NCI-H226 (cell line): ENCODE results near the gene TSKS.

Experiments used
- DNase-seq: peaks from one replicate; pipeline ENCODE4 v3.0.0-alpha.2; 2015

Gene TSKS

DNA sequence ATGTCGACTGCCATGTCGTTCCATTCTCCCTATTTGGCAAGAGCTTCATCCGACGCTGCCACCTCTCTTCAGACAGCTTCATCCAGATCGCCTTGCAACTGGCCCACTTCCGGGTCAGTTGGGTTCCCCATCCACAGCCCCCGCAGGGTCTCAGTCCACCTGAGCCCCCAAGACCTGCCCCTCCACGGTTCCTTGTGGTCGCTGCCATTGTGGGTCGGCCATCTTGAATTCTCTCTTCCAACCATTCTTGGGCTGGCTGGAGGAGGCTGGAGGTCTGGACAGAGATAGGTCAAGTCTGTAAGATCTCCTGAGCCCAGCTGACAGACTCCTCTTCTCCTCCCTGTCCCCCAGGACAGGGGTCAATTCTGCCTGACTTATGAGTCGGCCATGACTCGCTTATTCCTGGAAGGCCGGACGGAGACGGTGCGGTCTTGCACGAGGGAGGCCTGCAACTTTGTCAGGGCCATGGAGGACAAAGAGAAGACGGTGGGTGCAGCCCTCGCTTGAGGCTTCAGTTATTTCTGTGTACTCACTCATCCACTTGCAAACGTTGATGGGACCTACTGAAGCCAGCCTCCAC lies 52.6 kb downstream of the TSKS start:
- peak; percentile 63 for DNase-seq

- DNase-seq: no peak
Observed at GRCh38 chr19:49705919-49706318, 57.2 kb downstream of the TSKS start.

DNA sequence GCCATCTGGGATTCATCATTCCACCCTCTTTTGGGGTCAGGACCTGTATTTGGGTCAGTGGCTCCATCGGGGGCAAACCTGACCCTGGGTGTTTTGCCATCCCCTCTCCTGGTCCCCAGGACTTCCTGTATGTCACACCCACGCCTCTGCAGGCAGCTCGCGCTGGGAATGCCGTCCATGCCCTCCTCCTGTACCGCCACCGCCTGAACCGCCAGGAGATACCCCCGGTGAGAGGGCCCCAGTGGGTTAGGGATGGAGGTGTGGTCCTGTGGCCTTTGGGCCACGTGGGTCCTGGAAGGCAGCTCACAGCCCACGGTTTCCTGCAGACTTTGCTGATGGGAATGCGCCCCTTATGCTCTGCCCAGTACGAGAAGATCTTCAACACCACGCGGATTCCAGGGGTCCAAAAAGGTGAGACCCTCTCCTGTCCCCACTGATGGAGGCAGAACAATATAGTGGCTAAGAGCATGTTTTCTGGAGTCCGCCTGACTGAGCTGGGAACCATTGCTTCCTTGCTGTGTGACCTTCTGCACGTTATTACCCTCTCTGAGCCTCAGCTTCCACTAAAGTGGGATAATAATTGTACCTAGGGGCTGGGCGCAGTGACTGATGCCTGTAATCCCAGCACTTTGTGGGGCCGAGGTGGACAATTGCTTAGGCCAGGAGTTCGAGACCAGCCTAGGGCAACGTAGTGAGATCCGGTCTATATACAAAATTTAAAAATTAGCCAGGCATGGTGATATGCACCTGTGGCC lies 58.0 kb downstream of the TSKS start:
- DNase-seq: no peak

DNA sequence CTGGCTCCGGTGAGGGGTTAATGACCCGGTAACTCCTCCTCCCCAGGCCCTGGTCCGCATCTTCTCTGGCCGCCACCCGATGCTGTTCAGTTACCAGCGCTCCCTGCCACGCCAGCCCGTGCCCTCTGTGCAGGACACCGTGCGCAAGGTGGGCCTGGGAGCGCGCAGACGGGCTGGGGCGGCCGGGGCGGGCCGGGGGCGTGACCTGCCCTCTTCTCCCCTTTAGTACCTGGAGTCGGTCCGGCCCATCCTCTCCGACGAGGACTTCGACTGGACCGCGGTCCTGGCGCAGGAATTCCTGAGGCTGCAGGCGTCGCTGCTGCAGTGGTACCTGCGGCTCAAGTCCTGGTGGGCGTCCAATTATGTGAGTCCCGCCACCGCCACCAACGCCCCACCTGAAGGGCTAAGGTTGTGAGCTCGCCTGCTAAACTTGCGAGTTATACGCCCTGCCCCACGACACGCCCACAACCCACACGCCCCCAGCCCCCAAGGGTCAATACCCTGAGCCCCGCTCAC lies 61.8 kb downstream of the TSKS start:
- DNase-seq: no peak

DNA sequence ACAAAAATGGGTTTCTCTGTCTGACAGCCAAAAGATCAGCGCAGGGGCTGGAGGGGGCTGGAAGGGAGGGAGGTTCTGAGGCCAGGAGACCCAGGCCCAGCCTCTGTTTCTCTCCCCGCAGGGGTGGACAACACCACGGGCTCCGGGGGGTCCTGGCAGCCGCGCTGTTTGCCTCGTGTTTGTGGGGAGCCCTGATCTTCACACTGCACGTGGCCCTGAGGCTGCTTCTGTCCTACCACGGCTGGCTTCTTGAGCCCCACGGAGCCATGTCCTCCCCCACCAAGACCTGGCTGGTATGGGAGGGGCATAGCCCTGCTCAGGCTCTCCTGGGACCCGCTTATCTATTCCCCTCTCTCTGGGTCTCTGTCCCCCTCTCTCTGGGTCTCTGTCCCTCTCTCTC lies 62.5 kb downstream of the TSKS start:
- DNase-seq: no peak

GRCh38 chr19:49699364-49699763 lies 63.7 kb downstream of the TSKS start:
- no peak for DNase-seq

GRCh38 chr19:49696865-49697264 lies 66.2 kb downstream of the TSKS start:
- DNase-seq: no peak

DNA sequence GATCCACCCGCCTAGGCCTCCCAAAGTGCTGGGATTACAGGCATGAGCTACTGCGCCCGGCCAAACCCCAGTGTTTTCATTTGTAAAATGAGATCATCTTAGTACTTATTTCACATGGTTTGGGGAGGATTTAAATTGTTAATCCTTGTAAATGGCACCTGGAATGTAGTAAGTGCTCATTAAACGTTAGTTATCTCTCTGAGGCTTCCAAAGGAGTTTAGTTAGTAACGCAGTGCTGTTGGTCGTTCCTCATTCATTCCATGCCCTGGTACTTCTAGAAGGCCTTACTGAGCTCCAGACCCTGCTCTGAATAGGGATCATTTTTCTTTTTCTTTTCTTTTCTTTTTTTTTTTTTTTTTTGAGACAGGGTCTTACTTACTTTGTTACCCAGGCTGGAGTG lies 67.0 kb downstream of the TSKS start:
- no peak for DNase-seq

DNA sequence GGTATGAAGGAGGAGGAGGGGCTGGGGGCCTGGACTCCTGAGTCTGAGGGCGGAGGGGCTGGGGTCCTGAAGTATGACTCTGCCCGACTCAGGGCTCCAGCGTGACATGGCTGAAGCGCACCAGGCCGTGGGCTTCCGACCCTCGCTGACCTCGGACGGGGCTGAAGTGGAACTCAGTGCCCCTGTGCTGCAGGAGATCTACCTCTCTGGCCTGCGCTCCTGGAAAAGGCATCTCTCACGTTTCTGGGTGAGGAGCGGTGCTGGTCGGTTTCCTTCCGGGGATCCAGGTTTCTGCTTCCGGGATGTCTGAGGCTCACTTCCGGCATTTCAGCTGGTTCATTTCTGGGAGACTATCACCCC lies 71.0 kb downstream of the TSKS start:
- DNase-seq: no peak

GRCh38 chr19:49691243-49692146 lies 71.6 kb downstream of the TSKS start:
- DNase-seq: no peak

GRCh38 chr19:49690656-49691242 lies 72.4 kb downstream of the TSKS start, which contains the start of gene CPT1C:
CPT1C (plus strand) TSS chr19:49691116; CDS start chr19:49692253, 1,137 bp downstream.
- DNase-seq: no peak

DNA sequence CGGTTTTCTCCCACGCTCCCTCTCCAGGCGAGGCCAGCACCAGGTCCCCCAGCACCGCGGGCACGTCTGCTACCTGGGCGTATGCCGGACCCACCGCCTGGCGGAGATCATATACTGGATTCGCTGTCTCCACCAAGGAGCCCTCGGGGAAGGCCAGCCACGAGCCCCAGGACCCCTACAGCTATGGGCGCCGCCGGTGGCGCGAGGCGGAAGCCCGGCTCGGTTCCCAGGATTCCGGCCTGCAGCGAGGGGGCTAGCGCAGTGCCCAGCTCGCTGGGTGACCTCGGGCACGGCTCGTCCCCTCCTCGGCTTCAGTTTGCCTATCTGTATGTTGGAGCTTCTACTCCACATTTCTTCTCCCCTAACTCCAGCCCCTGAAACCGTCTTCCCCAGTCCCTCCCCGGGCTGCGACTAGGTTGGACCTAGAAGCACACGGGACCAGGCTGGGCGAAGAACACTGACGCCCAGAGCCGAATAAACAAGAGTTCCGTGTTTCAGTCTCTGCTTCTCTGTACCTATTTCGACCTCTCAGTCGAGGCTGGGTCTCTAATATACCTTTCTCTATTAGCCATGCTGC lies 72.9 kb downstream of the TSKS start:
- no peak for DNase-seq
